ENCODE results near the gene NFYA. TPM values are rescaled to one million over a fixed set of nuclear protein-coding genes. Genes with fewer than 3 reads are reported as not detected.

NFYA gene
- total RNA-seq, 1 experiment from 2014 or later = 18.5 TPM

DNA sequence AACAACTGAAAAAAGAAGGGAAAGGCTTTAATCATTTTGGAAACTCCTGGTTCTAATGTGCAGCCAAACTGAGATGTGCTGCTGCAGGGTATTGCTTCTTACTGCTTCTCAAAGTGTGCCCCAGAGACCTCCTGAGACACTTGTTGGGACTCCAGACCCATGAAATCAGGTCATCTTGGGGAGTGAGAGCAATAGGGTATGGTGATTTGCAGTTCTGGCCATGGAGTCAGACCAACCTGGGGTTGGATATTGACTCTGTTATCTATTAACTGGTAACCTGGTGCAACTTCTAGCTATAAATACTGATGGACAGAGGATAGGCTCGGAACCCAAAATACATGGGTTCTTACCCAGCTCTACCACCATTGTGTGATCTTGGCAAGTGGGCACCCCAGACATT lies 26.7 kb upstream of the NFYA start:
- no peak for DNase-seq (ENCODE audit: low spot score)

DNA sequence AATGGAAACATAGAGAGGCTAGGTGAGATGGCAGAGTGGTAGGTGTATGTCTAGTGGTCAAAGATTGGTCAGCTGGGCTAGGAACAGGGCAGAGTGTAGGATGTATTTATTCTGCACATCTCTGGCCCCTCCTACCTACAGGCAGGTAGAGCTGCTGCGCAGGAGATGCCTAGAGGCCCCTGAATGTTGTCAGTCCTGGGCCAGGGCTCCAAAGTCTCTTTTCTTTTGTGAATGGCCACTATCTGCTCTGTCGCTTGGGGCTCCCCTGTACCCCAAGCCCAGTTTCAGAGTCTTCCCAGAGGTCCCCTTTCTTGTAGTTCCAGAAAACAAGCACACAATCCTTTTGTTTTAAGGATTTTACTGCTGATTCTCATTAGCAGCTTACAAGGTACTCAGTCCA lies 25.5 kb upstream of the NFYA start:
- DNase-seq (ENCODE audit: low spot score) = no peak

DNA sequence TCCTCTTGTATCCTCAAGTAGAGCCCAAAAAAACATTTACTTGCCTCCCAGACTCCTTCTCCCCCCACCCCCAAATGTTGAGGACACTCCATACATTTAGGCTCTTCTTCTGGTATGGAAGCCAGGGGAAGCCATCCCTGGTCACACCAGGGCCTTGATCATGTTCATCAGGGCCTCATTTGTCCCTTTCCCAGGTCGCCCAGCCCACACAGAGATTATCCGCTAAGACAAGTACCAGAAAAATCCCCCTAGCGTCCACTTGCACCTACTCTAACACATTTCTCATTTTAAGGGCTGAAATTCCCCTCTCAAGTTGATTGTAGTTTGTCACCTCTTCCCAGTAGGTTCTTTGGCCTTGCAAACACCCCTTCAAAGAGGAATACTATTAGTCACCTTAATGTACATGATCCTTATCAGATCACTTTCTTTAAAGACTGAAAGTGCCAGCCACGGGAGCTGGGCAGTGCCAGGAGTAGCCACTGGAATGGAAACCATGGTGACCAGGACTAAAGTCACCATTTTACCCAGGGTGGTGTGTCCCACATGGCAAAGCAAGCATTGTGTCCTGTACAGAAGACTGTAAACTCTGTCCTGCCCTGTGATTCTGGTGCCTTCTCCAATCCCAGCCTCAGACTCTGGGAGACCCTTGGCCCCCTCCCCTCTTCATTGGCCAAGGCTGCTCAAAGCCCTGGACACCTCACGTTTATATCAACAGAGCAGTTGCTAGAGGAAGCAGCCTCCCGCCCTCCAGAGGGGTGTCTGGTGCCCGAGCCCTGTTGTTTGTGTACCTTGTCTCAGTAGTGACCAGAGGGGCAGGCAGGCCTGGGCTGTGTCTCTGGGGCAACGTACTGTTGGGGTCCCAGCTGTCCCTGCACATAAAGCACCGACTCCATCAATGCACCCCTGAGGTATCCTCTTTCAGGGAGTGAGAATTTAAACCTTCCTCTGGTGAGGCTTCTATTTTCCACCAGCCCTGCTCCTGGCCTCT lies 24.7 kb upstream of the NFYA start:
- peak; percentile 63 for DNase-seq (ENCODE audit: low spot score)

DNA sequence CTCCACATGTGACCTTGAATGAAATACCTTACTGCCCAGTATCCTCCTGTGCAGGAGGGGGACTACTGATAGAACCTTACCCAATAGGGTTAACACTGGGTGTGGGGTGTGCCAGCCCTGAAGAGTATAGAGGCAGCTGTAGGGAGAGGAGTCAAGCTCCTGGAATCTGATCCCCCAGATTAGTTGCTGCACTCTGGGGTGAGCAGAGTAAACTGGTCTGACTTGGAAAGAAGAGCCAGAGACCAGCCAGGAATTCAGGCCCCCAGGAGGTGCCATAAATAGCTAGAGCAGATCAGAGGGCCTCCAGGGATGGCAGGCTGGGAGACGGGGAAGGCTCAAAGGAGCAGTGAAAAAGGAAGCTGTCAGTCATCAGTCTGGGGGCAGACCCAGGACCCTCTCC lies 23.3 kb upstream of the NFYA start:
- no peak for DNase-seq (ENCODE audit: low spot score)

DNA sequence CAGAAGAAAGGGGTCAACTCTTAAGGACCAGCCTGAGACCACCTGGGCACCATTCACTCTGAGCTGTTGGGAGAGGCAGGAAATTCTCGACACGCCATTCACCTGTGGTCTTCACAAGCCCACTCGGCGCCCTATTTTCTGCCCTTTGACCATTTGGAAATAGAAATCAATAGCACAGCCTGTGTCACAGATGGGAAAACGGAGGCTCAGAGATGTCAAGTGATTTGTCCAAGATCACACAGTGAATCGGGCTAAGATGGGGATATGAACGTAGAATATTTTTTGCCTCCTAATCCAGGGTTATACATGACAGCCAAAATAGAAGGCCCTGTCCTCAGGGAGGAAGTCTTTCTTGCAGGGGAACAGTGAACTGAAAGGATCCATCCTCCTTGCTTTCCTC lies 22.8 kb upstream of the NFYA start:
- no peak for DNase-seq (ENCODE audit: low spot score)

DNA sequence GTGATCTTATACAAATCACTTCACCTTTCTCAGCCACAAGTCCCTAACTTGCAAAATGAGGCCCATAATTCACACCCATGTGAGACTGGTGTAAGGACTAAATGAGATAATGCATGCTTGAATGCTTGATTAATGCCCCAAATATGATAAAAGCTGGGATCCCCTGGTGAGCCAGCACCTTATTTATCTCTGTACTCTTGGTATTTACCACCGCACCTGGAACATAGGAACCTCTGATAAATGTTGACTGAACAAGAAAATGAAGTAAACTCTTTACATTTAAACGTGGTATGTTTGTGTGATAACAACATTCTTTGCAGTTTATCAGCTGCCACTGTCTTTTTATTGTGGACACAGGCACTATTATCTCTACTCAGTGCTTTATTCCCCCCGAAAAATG lies 22.2 kb upstream of the NFYA start:
- DNase-seq (ENCODE audit: low spot score) = no peak

DNA sequence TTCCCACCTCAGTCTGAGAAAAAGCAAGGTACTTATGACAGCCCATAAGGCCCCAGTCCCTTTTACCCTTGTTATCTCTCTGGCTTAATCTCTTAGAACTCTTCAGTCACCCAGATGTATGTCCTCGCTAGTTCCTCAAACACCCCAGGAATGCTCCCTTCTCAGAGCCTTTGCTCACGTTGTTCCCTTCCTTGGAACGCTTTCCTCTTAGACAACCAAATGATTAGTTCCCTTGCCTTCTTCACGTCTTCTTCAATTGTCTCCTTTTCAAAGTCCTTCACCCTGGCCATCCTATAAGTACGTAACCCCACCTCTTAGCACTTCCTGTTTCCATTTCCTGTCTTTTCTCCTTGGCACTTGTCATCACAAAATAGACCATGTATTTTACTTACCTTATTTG lies 20.9 kb upstream of the NFYA start:
- DNase-seq (ENCODE audit: low spot score) = no peak

DNA sequence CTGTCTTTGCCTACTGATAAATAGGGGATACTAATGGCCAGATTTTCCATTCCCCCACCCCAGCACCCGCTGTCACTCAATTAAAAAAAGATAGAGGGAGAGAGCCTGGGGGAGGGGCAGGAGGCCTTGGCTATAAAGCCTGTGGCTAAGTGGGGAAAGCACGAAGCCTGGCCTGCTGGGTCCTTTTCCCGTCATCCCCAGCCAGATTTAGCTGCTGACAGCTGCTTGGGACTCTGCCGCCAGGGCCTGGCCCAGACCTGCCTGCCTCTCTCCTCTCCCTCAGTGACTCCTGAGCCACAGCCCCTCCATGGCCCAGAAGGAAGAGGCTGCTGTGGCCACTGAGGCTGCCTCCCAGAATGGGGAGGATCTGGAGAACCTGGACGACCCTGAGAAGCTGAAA lies 19.7 kb upstream of the NFYA start, which contains the start of gene APOBEC2:
TSS of gene APOBEC2 (plus strand) at position 162 of the 400 bp plus-strand sequence. CDS start at position 308, 146 bp downstream.
- no peak for DNase-seq (ENCODE audit: low spot score)

DNA sequence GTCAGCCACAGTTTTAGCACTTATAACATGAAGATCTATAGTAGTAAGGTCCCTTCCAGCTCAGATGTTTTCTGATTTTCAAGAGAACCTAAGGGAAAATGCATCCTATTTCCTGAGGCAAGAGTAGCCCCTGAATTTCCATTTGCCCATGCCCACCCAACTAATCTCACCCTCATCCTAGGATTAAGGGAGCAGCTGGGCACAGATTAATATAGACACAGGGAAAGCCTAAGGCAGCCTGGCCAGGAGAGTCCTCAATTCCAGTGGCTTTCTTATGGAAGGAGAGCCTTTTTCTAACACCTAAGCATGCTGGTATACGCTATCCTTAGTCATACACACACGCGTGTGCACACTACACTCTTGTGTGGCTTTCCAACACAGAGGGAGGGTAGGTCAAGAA lies 18.3 kb upstream of the NFYA start:
- DNase-seq (ENCODE audit: low spot score) = no peak

DNA sequence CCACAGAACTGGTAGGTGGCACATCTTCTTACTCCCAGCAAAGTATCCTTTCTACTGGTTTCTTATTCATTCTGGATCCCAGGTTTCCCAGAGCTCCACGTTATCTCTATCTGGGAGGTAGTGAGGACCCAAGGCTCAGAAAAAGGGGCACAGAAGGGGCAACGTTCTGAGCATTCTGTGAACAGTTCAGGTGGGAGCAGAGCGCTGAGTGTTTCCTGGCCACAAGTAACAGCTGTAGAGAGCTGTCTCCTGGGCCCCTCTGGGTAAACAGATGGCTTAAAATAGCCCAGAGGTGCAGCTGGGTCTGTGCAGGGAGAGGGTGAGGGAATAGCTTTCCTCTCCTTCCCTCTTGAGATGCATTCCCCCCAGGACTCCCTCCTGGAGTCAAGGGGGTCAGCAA lies 17.6 kb upstream of the NFYA start:
- DNase-seq (ENCODE audit: low spot score) = no peak

DNA sequence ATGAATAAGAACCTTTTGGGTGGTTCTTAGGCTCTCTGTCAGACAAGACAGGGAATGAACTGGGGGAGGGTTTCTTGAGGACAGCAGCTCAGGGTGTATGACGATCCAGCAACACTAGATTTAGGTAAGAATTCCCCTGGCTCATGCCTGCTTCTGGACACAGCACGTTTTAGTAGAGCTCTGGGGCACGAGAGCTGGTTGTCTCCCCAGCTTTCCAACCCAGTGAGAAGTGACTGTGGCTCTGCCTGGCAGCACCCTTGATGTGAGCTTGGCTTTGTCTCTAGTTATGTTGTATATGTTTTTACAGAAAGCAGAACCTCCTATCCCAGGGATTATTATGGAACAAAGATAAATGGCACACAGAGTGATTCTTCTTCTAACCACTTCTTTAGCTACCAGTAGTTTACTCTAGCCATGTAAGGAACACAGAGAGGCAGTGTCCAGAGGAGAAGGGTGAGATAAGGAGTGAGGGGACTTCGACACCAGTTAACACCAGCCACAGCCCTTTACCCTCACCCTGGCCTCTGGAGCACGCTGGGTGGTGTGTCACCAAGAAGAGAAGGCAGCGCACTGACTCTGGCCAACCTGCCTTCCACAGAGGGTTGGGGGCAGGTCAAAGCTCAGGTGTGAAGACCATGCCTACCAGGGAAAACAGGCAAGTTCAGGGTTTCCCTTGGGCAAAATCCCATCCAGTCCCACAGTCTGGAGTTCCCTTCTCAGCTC lies 15.8 kb upstream of the NFYA start:
- DNase-seq (ENCODE audit: low spot score) = no peak

DNA sequence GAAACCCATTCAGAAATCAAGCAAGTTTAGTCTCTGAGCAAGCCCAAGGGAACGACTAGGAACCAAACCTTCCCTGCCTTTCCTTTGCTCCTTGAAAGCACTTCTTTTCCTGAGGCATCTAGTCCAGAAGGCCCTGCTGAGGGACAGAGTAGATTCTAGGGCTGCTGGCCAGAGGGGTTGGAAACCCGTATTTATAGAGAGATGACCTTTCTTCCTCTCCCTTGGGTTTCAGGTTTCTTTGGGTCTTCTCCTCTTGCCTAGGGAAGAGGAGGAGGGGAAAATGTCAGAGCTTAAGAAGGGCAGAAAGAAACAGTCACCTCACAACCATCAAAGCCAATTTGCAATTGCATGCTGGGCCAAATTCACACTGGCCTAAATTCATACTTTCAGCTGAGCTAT lies 14.0 kb upstream of the NFYA start:
- DNase-seq (ENCODE audit: low spot score) = no peak

DNA sequence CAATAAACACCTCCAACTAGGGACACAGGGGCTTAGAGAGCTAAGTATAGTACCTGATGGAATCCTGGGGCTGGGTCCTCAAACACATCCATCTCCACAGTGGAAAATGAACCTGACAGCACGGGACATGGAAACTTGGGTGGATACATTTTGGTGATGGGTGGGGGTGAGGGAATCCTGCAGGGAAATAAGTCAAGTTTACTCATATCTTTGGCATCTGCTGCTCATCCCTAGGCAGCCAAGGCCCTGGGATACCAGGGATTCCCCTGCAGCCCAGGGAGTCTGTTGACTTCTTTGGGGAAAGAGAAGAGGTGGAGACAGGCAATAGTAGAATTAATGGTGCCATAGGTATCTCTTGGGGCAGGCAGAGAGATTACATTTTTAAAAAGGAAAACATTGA lies 13.2 kb upstream of the NFYA start:
- no peak for DNase-seq (ENCODE audit: low spot score)

DNA sequence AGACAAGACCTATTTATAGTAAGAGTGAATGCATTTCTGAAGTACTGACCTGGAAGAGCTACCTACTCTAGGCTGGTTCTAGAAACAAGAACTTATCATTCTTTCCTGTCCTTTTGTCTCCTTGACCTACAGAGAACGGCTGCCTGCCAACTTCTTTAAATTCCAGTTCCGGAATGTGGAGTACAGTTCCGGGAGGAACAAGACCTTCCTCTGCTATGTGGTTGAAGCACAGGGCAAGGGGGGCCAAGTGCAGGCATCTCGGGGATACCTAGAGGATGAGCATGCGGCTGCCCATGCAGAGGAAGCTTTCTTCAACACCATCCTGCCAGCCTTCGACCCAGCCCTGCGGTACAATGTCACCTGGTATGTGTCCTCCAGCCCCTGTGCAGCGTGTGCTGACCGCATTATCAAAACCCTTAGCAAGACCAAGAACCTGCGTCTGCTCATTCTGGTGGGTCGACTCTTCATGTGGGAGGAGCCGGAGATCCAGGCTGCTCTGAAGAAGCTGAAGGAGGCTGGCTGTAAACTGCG lies 11.5 kb upstream of the NFYA start:
- no peak for DNase-seq (ENCODE audit: low spot score)

DNA sequence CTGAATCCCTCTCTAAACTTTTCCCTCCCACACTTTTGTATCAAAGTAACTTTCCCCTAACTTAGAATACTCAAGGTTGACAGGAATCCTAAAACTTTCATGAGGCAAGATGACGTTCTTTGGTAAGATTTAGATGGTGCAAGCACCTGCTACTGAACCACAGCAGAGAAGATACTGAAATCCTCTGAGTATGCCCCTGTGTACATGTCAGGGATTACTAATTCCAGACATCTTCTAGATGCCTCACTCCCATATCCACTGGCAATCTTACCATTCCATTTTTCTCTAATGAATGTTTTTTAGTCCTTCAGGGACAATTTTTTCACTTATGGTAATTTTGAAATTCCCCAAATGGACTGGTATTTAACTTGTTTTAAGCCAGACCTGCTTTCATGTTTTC lies 10.7 kb upstream of the NFYA start:
- no peak for DNase-seq (ENCODE audit: low spot score)

DNA sequence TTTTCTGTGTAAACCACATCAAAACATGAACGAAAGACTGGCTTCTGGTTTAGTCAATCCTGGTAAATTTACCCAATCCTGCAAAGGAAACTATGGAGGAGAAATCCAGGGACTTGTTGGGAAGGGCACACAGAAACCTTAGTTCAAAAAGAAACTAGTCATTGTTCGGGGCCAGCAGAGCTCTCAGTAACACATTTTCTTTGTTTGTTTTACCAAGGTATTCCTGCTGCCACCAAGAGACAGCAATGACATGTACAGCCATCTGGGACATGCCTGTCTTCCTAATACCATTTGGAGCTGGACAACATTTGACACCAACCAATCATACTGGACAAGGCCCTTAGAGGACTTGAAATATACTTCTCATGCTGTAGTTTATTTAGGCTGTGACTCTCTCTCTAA lies 8.9 kb upstream of the NFYA start:
- no peak for DNase-seq (ENCODE audit: low spot score)

DNA sequence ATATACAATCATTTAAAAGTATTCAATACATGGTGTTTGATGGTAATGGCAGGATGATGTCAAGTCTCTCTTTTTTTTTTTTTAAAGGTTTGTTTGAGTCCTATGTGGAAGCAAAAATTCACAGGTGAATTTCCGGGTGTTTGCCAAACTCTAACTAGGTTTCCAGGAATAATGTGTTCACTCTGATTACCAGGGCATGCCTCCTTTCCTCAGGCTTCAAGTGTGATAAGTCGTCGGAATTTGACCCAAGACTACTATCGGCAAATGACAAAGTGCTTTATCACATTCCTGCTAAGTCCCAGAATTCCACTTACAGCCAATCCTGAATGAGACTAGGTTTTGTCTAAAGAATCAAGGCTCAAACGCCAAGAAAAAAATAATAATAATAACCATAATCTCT lies 7.9 kb upstream of the NFYA start:
- no peak for DNase-seq (ENCODE audit: low spot score)

DNA sequence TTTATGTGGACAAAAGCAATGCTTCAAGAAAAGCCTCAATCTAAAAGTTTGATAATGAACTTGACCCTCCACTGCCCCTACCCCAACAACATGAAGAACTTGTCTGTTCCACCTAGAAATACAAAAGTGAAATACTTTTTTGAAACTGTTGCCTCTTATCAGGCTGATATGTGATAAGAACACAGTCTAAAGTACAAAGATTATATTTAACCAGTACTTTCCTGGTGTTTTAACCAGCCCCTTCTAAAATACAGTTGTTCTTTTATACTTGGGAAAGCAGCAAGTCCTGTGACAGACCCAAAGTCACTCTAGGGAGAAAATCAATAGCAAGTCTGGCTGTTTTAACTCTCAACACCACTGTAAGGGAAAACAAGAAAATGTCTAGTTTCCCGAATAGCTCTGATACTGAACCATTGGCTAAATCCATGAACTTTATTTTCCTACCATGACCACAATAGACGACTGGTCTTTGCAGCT lies 7.2 kb upstream of the NFYA start:
- no peak for DNase-seq (ENCODE audit: low spot score)

DNA sequence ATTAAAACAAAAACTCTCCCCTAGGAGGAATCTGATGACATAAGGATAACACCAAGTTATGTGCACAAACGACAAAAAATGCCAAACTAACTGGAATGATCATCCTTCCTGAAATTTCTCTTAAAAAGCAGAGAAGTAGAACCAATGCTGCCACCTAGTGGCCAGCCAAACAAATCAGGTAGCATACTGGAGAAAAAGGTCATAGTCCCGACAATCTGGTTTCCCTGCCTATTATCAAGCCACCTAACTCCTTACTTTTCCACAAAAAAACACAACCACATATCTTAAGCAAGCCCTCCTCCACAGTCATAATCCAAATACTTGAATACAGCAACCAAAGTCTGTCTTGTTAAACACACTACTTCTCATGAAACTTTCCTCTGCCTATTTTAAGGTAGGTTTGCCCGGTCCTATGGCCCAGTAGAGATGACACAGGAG lies 5.9 kb upstream of the NFYA start:
- peak; percentile 85 for DNase-seq (ENCODE audit: low spot score)

DNA sequence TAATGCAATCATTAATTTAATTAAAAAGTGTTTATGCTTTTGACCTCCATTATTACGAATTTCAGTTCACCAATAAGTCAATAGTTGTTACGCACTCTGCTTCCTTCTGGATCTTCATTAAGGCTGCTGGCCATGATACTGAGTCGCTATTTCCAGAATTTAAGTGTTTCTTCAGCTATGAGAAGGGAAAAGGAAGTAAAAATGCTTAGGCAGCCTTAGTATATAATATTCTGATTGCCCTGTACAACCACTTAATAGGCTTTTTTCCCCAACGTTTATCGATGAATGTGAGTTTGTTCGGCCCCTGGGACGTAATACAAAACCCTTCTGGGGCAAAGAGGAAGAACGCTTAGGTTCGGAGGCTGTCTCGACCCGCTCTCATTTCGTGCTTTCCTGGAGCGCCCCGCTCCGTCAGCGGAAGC lies 1.3 kb upstream of the NFYA start:
- DNase-seq (ENCODE audit: low spot score) = no peak

DNA sequence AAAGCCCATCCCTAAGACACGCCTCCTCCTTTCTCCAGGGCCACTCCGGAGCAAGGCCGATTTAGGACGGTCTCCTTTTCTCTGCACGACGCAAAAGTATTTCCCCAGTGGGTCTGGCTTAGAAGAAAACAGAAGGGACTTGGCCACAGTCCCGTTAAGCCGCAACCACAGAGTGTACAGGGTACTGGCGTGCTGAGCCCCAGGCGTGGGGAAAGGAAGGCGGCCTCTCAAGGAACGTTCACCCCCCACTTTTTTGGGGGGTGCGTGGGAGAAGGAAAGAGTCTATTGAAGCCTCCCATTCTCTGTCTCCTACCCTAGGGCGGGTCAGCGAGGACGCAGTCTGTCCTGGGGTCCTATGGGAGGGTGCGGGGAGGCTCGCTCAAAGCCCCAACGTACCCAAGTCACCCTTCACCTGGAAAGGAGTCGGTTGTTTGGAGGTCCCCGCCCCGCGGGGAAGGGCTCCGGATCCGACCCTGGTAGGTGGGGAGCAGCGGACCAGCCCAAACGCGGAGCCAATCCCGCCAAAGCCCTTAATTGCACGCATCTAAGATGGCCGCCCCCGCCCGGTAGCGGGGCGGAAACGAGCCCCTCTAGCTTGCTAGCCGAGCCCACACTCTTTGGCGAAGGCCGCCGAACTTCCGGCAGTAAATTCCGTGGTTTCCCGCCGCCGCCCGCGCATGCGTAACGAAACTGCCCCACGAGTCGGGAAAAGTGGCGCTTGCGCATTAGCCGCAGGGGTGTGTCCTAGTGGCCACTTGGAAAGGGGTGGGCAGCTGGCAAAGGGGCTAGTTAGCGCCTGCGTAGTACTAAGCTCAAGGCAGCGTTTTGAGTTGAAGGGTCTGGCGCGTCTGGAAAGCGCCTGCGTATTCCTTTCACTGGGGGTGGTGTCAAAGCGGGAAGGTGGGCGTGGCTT lies 595 bp upstream of the NFYA start, which contains the start of gene OARD1:
TSS of gene OARD1 (minus strand) at position 434 of the 913 bp plus-strand sequence. CDS start 722 bp downstream, outside the sequence.
- peak; percentile 99 for DNase-seq (ENCODE audit: low spot score)

All from HT-29 (cell line).